Measurements from ENCODE around the gene RGS17.
"Not testable (repeated sequence)": the region's sequence is repeated elsewhere in the genome, so short reads cannot be mapped to it uniquely, and the experiment has no call there.

Gene RGS17

GRCh38 chr6:153131037-153131981 lies at the start of gene RGS17:
TSS of gene RGS17 (minus strand) at chr6:153131282. CDS start at chr6:153044018, 87,264 bp downstream.
- peak; percentile 61 to 93 (median 88) for DNase-seq

- peak in 2 of 3 experiments; percentile 17 to 67 for DNase-seq
These were observed 41.7 kb upstream of the RGS17 start for GRCh38 chr6:153172815-153173214.

- DNase-seq: no peak
These were observed 39.4 kb upstream of the RGS17 start for GRCh38 chr6:153170511-153170910.

GRCh38 chr6:153167907-153168306 lies 36.8 kb upstream of the RGS17 start:
- no peak for DNase-seq

GRCh38 chr6:153167061-153167891 lies 36.2 kb upstream of the RGS17 start:
- DNase-seq: peak in 1 of 3 experiments; percentile 62

GRCh38 chr6:153162646-153163045 lies 31.6 kb upstream of the RGS17 start:
- DNase-seq: no peak

GRCh38 chr6:153162172-153162571 lies 31.1 kb upstream of the RGS17 start:
- DNase-seq: peak in 1 of 3 experiments; percentile 38

- no peak for DNase-seq
These were observed 29.1 kb upstream of the RGS17 start for GRCh38 chr6:153160221-153160620.

- peak in 2 of 3 experiments; percentile 22 to 74 for DNase-seq
These were observed 19.8 kb upstream of the RGS17 start for GRCh38 chr6:153150752-153151440.

GRCh38 chr6:153150371-153150751 lies 19.3 kb upstream of the RGS17 start:
- no peak for DNase-seq

GRCh38 chr6:153149891-153150290 lies 18.8 kb upstream of the RGS17 start:
- no peak for DNase-seq

- DNase-seq: no peak
These were observed 15.3 kb upstream of the RGS17 start for GRCh38 chr6:153146413-153146812.

- DNase-seq: peak; percentile 17 to 92 (median 70)
These were observed 14.5 kb upstream of the RGS17 start for GRCh38 chr6:153145591-153145990.

GRCh38 chr6:153143200-153143599 lies 12.1 kb upstream of the RGS17 start:
- no peak for DNase-seq

- DNase-seq: peak; percentile 38 to 96 (median 89)
These were observed 9.2 kb upstream of the RGS17 start for GRCh38 chr6:153140299-153140698.

GRCh38 chr6:153138930-153139329 lies 7.8 kb upstream of the RGS17 start:
- DNase-seq: no peak

- no peak for DNase-seq
These were observed 4.6 kb upstream of the RGS17 start for GRCh38 chr6:153135681-153136080.

- DNase-seq: not testable (repeated sequence)
These were observed 2.6 kb upstream of the RGS17 start for GRCh38 chr6:153133667-153134066.

- DNase-seq: peak in 1 of 3 experiments; percentile 84
These were observed 506 bp downstream of the RGS17 start for GRCh38 chr6:153130515-153131036.

GRCh38 chr6:153129873-153130514 lies 1.1 kb downstream of the RGS17 start:
- DNase-seq: peak; percentile 6 to 82 (median 77)

GRCh38 chr6:153126218-153126617 lies 4.9 kb downstream of the RGS17 start:
- no peak for DNase-seq

GRCh38 chr6:153125032-153125431 lies 6.0 kb downstream of the RGS17 start:
- DNase-seq: peak in 2 of 3 experiments; percentile 51 to 83

Measured in NCI-H1417 (cell line).